ENCODE data around the gene MMP21.

Gene MMP21

DNA sequence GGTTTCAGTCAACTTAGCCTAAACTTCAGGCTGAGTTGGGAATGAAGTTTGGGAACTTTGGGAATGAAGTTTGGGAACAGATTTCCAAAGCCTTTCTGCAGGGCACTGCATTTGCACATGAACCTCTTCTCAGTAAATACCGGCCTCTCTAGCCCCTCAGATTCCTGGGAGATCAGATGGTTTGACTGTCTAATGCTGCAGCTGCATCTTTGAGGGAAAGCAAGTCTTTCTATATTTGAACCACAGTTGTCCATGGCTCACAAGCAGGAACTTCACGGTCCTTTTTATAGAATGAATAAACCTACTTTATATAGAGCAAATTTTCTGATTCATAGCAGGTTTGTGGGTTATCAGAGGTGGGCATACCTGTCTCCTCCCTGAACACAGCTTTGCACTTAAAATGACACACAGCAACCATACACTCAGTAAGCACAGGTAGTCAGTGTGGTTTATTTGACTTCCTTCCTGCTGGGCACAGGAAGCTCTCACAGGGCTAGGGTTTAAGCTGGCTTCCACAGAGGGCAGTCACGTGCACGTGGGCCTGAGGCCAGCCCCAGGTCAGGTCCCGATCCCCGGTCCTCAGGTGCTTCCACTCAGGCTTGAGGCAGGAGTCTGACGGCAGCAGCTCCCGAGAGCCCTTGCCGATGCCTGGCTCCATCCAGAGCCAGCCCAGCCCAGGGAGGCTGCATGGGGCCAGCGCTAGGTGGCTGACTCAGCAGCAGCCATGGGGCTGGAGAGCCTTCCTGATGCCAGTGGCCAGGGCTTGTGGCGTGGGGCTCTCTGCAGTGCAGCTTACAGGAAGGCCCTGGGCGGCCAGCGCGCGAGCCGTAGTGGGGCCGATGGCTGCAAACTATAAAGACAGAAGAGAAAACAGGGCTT, 12.8 kb upstream of the MMP21 start:
- DNase-seq = no peak

DNA sequence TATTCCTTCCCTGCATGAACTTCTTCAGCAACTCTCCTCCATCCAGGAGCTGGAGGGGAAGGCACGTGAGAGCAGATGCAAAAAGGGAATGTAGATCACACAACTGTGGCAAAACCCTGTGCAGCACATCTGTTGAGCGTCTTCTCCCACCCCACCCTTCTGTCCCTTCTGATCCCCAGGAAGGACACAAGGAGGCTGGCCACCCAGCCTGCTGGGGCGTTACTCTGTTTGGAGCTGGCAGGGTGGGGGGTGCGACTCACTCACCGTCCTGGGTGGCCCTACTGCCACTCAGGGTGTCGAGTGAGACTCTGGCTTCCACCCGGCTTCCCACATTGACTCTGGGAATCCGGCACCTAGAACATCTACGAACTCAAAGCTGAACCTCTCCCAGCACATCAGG, 10.2 kb upstream of the MMP21 start:
- no peak for DNase-seq

DNA sequence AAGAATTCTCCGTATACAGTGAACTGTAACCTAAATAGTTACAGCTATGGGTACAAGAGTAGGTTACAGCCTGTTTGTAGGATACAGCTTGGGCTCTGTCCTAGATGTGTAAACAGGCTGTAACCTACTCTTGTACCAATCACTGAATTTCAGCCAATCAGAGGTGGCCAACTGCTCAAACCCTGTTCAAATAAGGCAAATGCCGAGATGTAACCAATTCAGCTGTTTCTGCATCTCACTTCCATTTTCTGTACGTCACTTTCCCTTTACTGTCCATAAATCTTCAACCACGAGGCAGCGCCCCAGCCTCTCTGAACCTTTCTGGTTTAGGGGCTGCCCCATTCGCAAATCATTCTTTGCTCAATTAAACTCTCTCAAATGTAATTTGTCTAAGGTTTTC, 8.3 kb upstream of the MMP21 start:
- no peak for DNase-seq

DNA sequence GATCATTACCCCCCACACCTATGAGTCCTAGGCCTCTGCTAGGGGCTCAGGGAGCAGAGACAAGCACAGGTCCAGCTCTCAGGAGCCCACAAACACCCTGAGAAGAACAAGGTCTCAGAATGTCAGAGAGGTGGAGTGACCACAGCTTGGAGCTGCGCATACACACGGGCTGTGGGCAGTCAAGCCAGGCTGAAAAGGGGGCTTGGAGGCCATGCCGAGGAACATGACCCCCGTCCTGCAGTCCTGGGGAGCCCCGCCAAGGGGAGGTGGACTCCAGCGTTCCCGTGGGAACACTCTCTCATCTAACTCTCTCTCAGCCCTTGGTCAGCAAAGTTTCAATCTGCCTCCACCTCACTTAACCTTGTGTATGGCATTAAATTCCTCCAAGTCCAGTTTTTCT, 7.8 kb upstream of the MMP21 start:
- DNase-seq = no peak

DNA sequence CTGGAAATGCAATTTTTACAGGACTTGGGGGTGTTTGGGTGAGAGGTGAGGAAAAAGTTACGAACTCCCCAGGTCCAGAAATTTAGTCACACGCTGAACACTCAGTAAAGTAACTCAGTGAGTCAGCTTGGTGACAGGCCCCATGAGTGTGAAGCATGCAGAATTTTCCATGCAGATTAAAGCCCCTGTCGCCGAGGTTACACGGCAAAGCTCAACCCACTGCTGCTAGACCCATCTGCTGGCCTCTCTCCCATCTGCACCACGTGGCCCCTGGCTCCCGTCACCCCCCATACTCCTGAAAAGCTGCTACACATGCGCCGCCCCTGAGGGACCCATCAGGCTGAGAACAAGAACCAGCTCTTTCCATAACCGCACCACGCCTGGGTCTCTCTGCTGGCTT, 7.0 kb upstream of the MMP21 start:
- no peak for DNase-seq

GRCh38 chr10:125782054-125782453, 6.4 kb upstream of the MMP21 start:
- no peak for DNase-seq

DNA sequence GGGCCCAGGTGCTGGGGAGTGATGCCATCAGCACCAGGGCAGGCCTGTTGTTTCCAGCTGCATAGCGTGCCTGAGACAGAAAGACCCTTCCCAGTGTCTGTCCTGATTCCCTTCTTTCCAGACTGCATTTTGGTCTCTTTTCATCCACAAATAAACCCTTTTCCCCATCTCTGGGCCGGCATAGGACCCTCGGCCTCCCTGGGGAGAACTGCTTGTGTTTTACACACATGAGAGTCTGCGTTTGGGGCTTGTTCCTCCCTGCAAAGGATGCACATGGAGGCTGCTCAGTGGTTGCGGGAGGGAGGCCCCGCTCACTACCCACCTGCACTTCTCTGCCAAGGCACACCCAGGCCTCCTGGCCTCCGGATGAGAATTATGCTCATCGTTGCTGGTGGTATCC, 5.8 kb upstream of the MMP21 start:
- no peak for DNase-seq

GRCh38 chr10:125779403-125780327, 4.0 kb upstream of the MMP21 start:
- no peak for DNase-seq

DNA sequence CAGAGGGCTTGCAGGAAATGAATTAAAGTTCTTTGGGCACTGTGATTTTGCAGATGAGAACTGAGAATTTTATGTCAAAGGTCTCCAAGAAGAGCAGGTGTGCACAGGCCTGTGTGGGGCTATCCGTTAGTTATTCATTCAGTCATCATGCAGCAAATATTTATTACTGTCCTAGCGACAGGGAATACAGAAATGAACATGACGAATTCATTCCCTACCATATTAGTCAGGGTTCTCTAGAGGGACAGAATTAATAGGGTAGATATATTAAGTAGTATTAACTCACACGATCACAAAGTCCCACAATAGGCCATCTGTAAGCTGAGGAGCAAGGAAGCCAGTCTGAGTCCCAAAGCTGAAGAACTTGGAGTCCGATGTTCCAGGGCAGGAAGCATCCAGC, 2.9 kb upstream of the MMP21 start:
- no peak for DNase-seq

GRCh38 chr10:125777806-125778205, 2.2 kb upstream of the MMP21 start:
- no peak for DNase-seq

DNA sequence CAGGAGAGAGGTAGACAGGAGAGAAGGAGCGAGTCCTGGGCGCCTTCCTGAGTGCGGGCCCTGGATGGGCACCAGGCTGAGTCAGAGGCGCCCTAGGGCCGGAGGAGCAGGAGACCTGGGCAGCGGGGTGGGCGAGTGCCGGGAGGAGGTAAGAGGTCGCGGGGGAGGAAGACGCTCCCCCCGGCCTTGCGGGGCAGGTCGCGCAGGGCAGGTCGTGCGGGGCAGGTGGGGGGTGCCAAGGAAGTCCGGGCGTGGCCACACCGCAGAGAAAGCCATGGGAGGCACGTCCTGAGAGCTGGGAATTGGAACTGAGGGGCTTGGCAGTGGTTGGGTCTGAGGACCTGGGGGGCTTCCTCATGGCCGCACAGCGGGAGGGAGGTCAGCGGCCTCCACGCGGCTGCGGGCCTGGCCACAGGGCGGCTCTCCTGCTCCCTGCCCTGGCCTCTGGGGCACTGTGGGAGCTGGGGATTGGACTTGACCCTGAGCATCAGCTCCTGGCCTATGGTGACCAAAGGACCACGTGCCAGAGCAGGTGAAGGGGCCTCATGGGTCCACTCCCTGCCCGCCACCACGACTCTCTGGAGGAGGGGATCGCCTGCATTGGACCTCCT, 935 bp downstream of the MMP21 start:
- DNase-seq = no peak

GRCh38 chr10:125773687-125774543, 1.7 kb downstream of the MMP21 start:
- DNase-seq = no peak

GRCh38 chr10:125772864-125773180, 2.8 kb downstream of the MMP21 start:
- DNase-seq = no peak

DNA sequence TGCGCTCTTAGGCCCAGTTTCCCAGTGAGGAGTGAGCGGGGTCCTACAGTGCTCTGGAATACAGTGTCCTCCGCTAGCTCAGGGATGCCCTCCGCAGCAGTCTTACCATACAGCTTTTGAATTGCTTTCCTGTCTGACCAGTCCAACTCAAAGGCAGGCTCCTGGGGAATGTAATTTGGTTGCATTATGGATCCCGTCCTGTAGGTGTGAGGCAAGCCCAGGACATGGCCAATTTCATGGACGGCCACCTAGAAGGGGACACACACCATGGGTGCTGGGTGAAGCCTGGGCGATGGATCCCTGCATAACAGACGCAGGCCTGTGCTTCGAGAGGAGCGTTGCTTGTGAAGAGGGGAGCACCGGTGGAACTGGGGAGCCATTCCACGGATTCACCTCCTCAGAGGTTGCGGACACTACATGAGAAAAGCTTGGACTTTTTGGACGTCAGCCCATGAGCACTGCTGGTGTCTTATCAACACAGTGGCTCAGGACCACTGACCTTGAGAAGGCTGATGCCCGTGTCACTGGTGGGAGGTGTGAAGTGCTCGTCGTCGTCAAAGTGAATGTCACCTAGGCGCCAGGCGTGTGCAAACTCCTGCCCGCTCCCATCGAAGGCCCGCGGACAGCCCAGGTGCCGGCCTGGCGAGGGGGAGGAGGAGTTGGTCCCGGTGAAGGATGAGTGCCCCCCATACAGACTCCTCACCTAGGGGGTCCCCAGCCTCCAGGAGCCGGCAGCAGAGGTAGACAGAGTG, 3.3 kb downstream of the MMP21 start:
- DNase-seq = no peak

DNA sequence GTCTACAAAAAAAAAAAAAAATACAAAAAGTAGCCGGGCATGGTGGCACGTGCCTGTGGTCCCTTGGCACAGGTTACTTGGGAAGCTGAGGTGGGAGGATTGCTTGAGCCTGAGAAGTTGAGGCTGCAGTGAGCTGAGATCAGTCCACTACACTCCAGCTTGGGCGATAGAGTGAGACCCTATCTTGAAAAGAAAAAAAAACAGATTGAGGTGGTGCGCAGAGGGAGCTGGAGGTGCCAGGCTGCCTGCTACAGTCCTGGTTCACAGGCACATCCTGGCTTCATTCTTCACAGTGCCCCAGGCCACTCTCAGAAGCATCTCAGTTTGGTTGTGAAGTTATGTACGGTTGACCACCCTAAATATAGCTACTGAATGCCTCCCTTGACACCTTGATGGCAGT, 4.8 kb downstream of the MMP21 start:
- DNase-seq = no peak

DNA sequence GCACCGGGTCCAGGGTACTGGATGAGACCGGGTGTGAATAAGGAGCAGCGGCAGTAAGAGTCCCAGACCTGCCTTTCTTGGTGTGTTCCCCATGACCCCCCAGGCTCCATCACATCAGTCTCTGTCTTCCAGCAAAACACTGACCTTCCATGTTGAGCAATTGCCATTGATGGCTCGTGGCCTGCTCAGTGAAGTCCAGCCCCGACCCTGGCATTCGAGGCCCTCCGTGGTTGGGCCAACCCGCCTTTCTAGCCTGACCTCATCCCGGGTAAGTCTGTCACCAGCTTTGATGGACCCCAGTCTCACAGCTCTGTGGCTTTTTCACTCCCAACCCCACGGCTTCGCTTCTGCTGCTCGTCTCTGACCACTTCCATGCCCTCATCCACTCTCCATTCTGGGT, 6.4 kb downstream of the MMP21 start:
- no peak for DNase-seq

DNA sequence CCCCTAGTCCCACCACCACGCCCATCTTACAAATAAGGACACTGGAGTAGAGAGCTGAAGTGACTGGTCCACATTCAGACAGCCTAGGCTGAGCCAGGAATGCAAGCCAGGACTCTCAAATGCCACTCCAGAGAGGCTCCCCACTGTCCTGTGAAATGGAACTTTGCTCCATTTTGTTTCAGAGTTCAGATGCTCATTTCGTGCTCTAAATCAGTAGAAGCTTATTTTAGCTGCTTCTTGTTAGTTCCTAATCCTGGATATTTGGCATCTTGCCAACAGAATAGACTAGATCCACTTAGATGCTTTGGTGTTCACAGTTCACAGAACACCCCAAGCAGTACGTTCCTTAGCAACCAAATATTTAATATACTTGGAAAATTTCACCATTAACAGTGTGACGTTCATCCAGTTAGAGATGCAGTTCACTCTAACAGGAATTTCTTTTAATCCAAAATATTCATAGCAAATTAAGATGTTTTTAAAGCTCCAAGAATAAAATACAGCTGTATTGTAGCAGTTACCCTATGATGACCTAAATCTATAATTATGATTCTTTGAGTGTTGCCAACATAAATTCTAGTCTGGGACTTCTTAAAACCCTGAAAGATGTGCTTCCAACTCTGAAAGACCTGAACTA, 7.3 kb downstream of the MMP21 start:
- peak in 1 of 4 experiments; percentile 26 for DNase-seq

DNA sequence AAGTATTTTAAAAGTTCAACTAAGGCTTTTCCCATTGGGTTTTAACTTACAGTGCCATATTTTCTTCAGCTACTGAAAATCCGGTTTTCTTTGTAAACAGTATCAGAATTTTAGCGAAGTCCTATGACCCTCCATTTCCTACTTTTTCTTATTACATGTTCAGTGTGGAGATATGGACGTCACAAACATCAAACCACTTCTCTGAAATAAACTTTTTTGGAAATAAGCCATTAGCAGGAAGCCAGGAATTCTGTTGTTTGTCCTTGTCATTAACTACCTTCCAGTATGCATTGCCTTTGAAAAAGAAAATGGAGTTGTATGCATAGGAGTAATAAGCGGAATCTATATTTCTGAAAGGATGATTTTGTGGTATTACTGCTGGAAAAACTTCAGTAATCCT, 9.1 kb downstream of the MMP21 start:
- no peak for DNase-seq

DNA sequence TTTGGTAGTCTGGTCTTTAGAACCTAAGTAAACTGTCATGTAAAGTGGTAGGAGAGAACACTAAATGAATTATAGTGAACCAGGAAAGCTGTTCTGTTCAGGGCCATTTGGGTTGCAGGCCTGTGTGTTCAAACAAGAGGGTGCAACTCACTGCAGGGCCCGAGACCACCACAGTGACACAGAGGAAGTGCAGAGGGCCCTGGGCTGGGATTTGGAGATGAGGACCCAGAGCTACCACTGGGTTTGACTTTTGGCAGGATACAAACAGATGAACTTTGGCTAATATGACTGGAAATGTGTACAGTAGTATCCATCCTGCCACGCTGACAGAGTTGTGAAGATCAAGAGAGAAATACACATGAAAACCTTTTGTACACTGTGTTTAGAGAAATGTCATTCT, 9.8 kb downstream of the MMP21 start:
- DNase-seq = no peak

GRCh38 chr10:125762692-125763648, 12.7 kb downstream of the MMP21 start:
- no peak for DNase-seq

Measured in suppressor macrophage (primary cell).